H1 (cell line): ENCODE results near the gene MAGI2. TPM values are rescaled to one million over a fixed set of nuclear protein-coding genes. Genes with fewer than 3 reads are reported as not detected.

ENCODE experiments used
- CTCF ChIA-PET: fragments of 300-600 bp; sonication (Branson Sonifier 250); formaldehyde crosslinking; loops from one replicate; lab custom pipeline; 2021; ENCODE audit not compliant: partially characterized antibody; lab: Charles Lee
- POLR2A ChIA-PET: fragments of 300-600 bp; sonication (Branson Sonifier 250); formaldehyde crosslinking; loops from one replicate; lab custom pipeline; 2021; ENCODE audit warnings: inconsistent platforms; ENCODE audit not compliant: partially characterized antibody; lab: Charles Lee
- DNase-seq, 2 experiments: peaks; one replicate each; pipeline versions ENCODE4 v3.0.0 to v3.0.0-alpha.2; 2010 to 2022; ENCODE audit warnings: low spot score in 2 of 2, low read depth in 1 of 2, mixed read lengths in 1 of 2
- FAIRE-seq: peaks from 2 replicates; lab custom pipeline; 2011; peaks lifted over from hg19 to GRCh38; lab: Jason Lieb, UNC
- H2AFZ ChIP-seq: 2 replicates; pipeline ENCODE4 v1.8.1; 2012; ENCODE audit warnings: low read length, inconsistent platforms
- H2AK5ac ChIP-seq: 2 replicates; pipeline ENCODE4 v1.6.1; 2013; ENCODE audit warnings: low read depth, low read length
- H2BK120ac ChIP-seq: replicated peaks from 2 replicates; pipeline ENCODE3; 2013; ENCODE audit warnings: low read depth, low read length, inconsistent platforms
- H2BK12ac ChIP-seq: 2 replicates; pipeline ENCODE4 v1.6.1; 2013; ENCODE audit warnings: low read depth, low read length
- H2BK15ac ChIP-seq: 2 replicates; pipeline ENCODE4 v1.6.1; 2013; ENCODE audit warnings: low read length
- H2BK20ac ChIP-seq: 2 replicates; pipeline ENCODE4 v1.6.1; 2013; ENCODE audit warnings: low read length
- H2BK5ac ChIP-seq: 2 replicates; pipeline ENCODE4 v1.6.1; 2013; ENCODE audit warnings: low read depth, low read length
- H3K14ac ChIP-seq: 2 replicates; pipeline ENCODE4 v1.6.1; 2013; ENCODE audit warnings: inconsistent platforms; ENCODE audit not compliant: insufficient read length
- H3K18ac ChIP-seq: 2 replicates; pipeline ENCODE4 v1.6.1; 2013; ENCODE audit warnings: low read length; ENCODE audit errors: extremely low read depth
- H3K23ac ChIP-seq: 2 replicates; pipeline ENCODE4 v1.6.1; 2013; ENCODE audit warnings: inconsistent platforms; ENCODE audit not compliant: insufficient read length
- H3K23me2 ChIP-seq: 2 replicates; pipeline ENCODE4 v1.6.1; 2013; ENCODE audit warnings: low read depth, low read length
- H3K27ac ChIP-seq: 2 replicates; pipeline ENCODE4 v1.6.1; 2011; ENCODE audit warnings: low read depth, low read length, inconsistent platforms
- H3K27me3 ChIP-seq, 4 experiments: replicated peaks in 1 of 4; 1 replicate in 1 of 4; 2 replicates in 3 of 4; pipeline versions ENCODE4 v1.6.1 to v1.8.1; 2011 to 2013; ENCODE audit warnings: low read length in 3 of 4, mild to moderate bottlenecking in 3 of 4, inconsistent platforms in 2 of 4, mixed read lengths in 2 of 4, moderate library complexity in 1 of 4; ENCODE audit not compliant: control insufficient read depth in 3 of 4, insufficient read depth in 3 of 4; ENCODE audit errors: extremely low read depth in 1 of 4
- H3K36me3 ChIP-seq, 4 experiments: 2 replicates each; pipeline versions ENCODE4 v1.6.1 to v1.8.1; 2011 to 2013; ENCODE audit warnings: mild to moderate bottlenecking in 4 of 4, low read length in 3 of 4, moderate library complexity in 2 of 4, control low read depth in 1 of 4, inconsistent platforms in 1 of 4; ENCODE audit not compliant: insufficient read depth in 4 of 4, control insufficient read depth in 2 of 4
- H3K4ac ChIP-seq: replicated peaks from 2 replicates; pipeline ENCODE3; 2013; ENCODE audit warnings: low read length, low read depth, mixed read lengths, inconsistent platforms; ENCODE audit not compliant: insufficient read length
- H3K4me1 ChIP-seq, 4 experiments: replicated peaks in 1 of 4; 1 replicate in 1 of 4; 2 replicates in 3 of 4; pipeline versions ENCODE4 v1.6.1 to v1.8.1; 2011 to 2013; ENCODE audit warnings: low read length in 3 of 4, inconsistent platforms in 2 of 4, mixed read lengths in 1 of 4; ENCODE audit not compliant: insufficient read depth in 4 of 4, control insufficient read depth in 3 of 4
- H3K4me2 ChIP-seq, 2 experiments: 2 replicates each; pipeline versions ENCODE4 v1.6.1 to v1.8.1; 2011 to 2013; ENCODE audit warnings: low read depth in 2 of 2, low read length in 2 of 2, control low read depth in 1 of 2, inconsistent platforms in 1 of 2, mild to moderate bottlenecking in 1 of 2; ENCODE audit not compliant: insufficient read depth in 1 of 2
- H3K4me3 ChIP-seq, 4 experiments: fragments of 200-600, 300-600 bp in 1 of 4; sonication (generic), shearing (Covaris generic), sonication (Bioruptor Twin) in 1 of 4; 2 replicates each; pipeline versions ENCODE4 v1.5.1 to v1.8.1; 2011 to 2016; ENCODE audit warnings: low read length in 4 of 4, low read depth in 3 of 4, control low read depth in 2 of 4, inconsistent platforms in 2 of 4, mild to moderate bottlenecking in 2 of 4, mixed read lengths in 1 of 4, moderate library complexity in 1 of 4; ENCODE audit not compliant: insufficient read depth in 2 of 4; ENCODE audit errors: extremely low read depth in 1 of 4
- H3K56ac ChIP-seq: replicated peaks from 2 replicates; pipeline ENCODE3; 2013; ENCODE audit warnings: low read depth, mild to moderate bottlenecking, mixed read lengths, low read length, inconsistent platforms; ENCODE audit not compliant: insufficient read length
- H3K79me1 ChIP-seq: 2 replicates; pipeline ENCODE4 v1.6.1; 2013; ENCODE audit warnings: low read depth, low read length, control low read depth
- H3K79me2 ChIP-seq, 2 experiments: 2 replicates each; pipeline versions ENCODE4 v1.6.1 to v1.8.1; 2012 to 2013; ENCODE audit warnings: low read length in 2 of 2, mild to moderate bottlenecking in 2 of 2, inconsistent platforms in 1 of 2; ENCODE audit not compliant: insufficient read depth in 2 of 2, control insufficient read depth in 1 of 2
- H3K9ac ChIP-seq, 4 experiments: replicated peaks in 1 of 4; 1 replicate in 1 of 4; 2 replicates in 3 of 4; pipeline versions ENCODE4 v1.6.1 to v1.8.1; 2011 to 2013; ENCODE audit warnings: low read depth in 3 of 4, low read length in 3 of 4, control low read depth in 2 of 4, mild to moderate bottlenecking in 2 of 4, moderate library complexity in 2 of 4, inconsistent platforms in 1 of 4; ENCODE audit errors: extremely low read depth in 1 of 4
- H3K9me3 ChIP-seq, 2 experiments: 2 replicates each; pipeline versions ENCODE4 v1.6.1 to v1.8.1; 2012 to 2013; ENCODE audit warnings: mild to moderate bottlenecking in 2 of 2, moderate library complexity in 2 of 2, control low read depth in 1 of 2, inconsistent platforms in 1 of 2, low read depth in 1 of 2, low read length in 1 of 2, mixed read lengths in 1 of 2; ENCODE audit not compliant: insufficient read depth in 2 of 2
- H4K20me1 ChIP-seq, 2 experiments: replicated peaks in 1 of 2; 2 replicates each; pipeline versions ENCODE3 to v1.8.1; 2011 to 2013; ENCODE audit warnings: inconsistent platforms in 2 of 2, low read length in 2 of 2, mild to moderate bottlenecking in 1 of 2; ENCODE audit not compliant: insufficient read depth in 2 of 2, control insufficient read depth in 1 of 2
- H4K5ac ChIP-seq: 2 replicates; pipeline ENCODE4 v1.6.1; 2013; ENCODE audit warnings: low read length, low read depth, mixed read lengths, inconsistent platforms; ENCODE audit not compliant: insufficient read length
- H4K8ac ChIP-seq: 2 replicates; pipeline ENCODE4 v1.8.0; 2013; ENCODE audit warnings: mild to moderate bottlenecking, moderate library complexity, low read length, inconsistent platforms; ENCODE audit not compliant: insufficient read depth; ENCODE audit errors: extremely low read depth
- H4K91ac ChIP-seq: replicated peaks from 2 replicates; pipeline ENCODE3; 2013; ENCODE audit warnings: low read length, mixed read lengths, inconsistent platforms; ENCODE audit not compliant: insufficient read length
- EP300 ChIP-seq, 2 experiments: IDR thresholded peaks; 1 replicate in 1 of 2; 2 replicates in 1 of 2; pipeline ENCODE4 v1.6.1; 2011 to 2012; ENCODE audit warnings: low read depth in 2 of 2, low read length in 2 of 2, mild to moderate bottlenecking in 2 of 2, borderline replicate concordance in 1 of 2, inconsistent platforms in 1 of 2, moderate library complexity in 1 of 2
- EZH2 ChIP-seq: fragments of 200-600 bp; sonication (generic); IDR thresholded peaks from 2 replicates; pipeline ENCODE4 v1.7.1; 2012; ENCODE audit warnings: low read depth, mild to moderate bottlenecking, moderate library complexity, low read length, inconsistent platforms; ENCODE audit not compliant: severe bottlenecking
- NANOG ChIP-seq: IDR thresholded peaks from 2 replicates; pipeline ENCODE4 v1.6.1; 2011; ENCODE audit warnings: low read length, low read depth, mild to moderate bottlenecking, inconsistent platforms; ENCODE audit not compliant: insufficient read depth, poor library complexity, severe bottlenecking
- SAP30 ChIP-seq: fragments of 300-600 bp; sonication (generic); IDR thresholded peaks from 2 replicates; pipeline ENCODE4 v1.7.1; 2012; ENCODE audit warnings: low read length, moderate library complexity, mild to moderate bottlenecking, inconsistent platforms; ENCODE audit not compliant: insufficient read depth, insufficient replicate concordance
- SP1 ChIP-seq: IDR thresholded peaks from 2 replicates; pipeline ENCODE4 v1.6.1; 2011; ENCODE audit warnings: low read depth, low read length
- WGBS, 2 experiments: shearing (Covaris generic) in 1 of 2; methylation state at CpG; one replicate each; pipeline versions ENCODE4 v1.1.6 to v1.1.7; 2013 to 2015; ENCODE audit warnings: low lambda C conversion rate in 2 of 2, mixed read lengths in 2 of 2, inconsistent platforms in 1 of 2, low coverage in 1 of 2, missing lambda C conversion rate in 1 of 2; ENCODE audit not compliant: insufficient replicate concordance in 2 of 2, insufficient coverage in 1 of 2, insufficient read length in 1 of 2; ENCODE audit errors: extremely low coverage in 1 of 2, missing lambda C conversion rate in 1 of 2; 5-methylcytosine and 5-hydroxymethylcytosine counted together
- polyA plus RNA-seq, 7 experiments: library from polyadenylated mRNA; depleted of rRNA in 3 of 7; stranded (reverse) in 5 of 7; unstranded in 2 of 7; fragments of >200 nt in 5 of 7; fragments of 200-250 nt in 2 of 7; gene quantifications; 1 replicate in 5 of 7; 2 replicates in 1 of 7; 4 replicates in 1 of 7; pipeline versions ENCODE4 v1.2.1 to v1.2.3, GENCODE V29; 2011 to 2013; ENCODE audit warnings: missing spikeins in 2 of 7, mixed read lengths in 2 of 7
- total RNA-seq: library from RNA; stranded (reverse); fragmentation: NEBNext Ultra II Directional; extraction: Animal tissue kit (Norgen Biotek cat#: 25700); gene quantifications from 2 replicates; pipeline ENCODE4 v1.2.1, GENCODE V29; 2021

MAGI2 gene
- total and polyA plus RNA-seq, 2 of the 8 experiments (the other 6 are each of a cell fraction or from before 2014, with no cell fraction given), result 6.0 to 27.3 TPM

GRCh38 chr7:78265071-78265470 lies 1188.4 kb downstream of the MAGI2 start:
- H3K18ac ChIP-seq, result no peak overlapping the region
- H3K4me3 ChIP-seq, result no peak overlapping the region
- no peak for DNase-seq
- H3K23ac ChIP-seq, result no peak overlapping the region
- H2BK12ac ChIP-seq, result no peak overlapping the region
- H3K14ac ChIP-seq, result no peak overlapping the region
- H2BK5ac ChIP-seq, result no peak overlapping the region
- no peak overlapping the region for H3K9ac ChIP-seq
- H3K79me2 ChIP-seq, result no peaks in the 10 kb centered on the region
- WGBS, 2 experiments, result 89% methylated on average over 2 of the region's 2 CpGs; no CpG with 5 or more reads in 1 of the 2 experiments
- H2AK5ac ChIP-seq, result no peak overlapping the region
- no peak overlapping the region for H2BK20ac ChIP-seq
- H2BK120ac ChIP-seq, result no peak overlapping the region
- H3K4me1 ChIP-seq, result no peaks in the 10 kb centered on the region
- no peaks in the 10 kb centered on the region for H3K9me3 ChIP-seq
- H3K79me1 ChIP-seq, result no peaks in the 10 kb centered on the region
- ChIA-PET CTCF (interaction anchor here (0.9 to 1.5 kb wide), 3 partner anchors 10 to 184 kb away, joined by 3 to 4 read pairs (median 3); no protein-coding TSS in a partner anchor), POLR2A (no interaction called here)
- H4K8ac ChIP-seq, result no peak overlapping the region
- no peaks in the 10 kb centered on the region for H3K27me3 ChIP-seq
- no peak overlapping the region for H3K27ac ChIP-seq
- H4K91ac ChIP-seq, result no peak overlapping the region
- H3K56ac ChIP-seq, result no peak overlapping the region
- H4K5ac ChIP-seq, result no peak overlapping the region
- H2AFZ ChIP-seq, result no peak overlapping the region
- no peak overlapping the region for H2BK15ac ChIP-seq
- no peaks in the 10 kb centered on the region for H4K20me1 ChIP-seq
- H3K36me3 ChIP-seq, result no peaks in the 10 kb centered on the region; a peak in 1 of 8 replicates
- H3K4ac ChIP-seq, result no peak overlapping the region
- no peak for FAIRE-seq
- no peak overlapping the region for H3K4me2 ChIP-seq
- no peaks in the 10 kb centered on the region for H3K23me2 ChIP-seq
- TF ChIP-seq EZH2, result no peak
- no peak for TF ChIP-seq SP1
- no peak for TF ChIP-seq EP300 (IDR thresholded peaks at IDR 0.05; ENCODE audit: borderline replicate concordance in 1 of 2, low read depth in 2 of 2, low read length in 2 of 2)
- no peak for TF ChIP-seq SAP30
- TF ChIP-seq NANOG, result no peak
